HG02938 (cell line): ENCODE data around the gene CPT1B.
"Not testable (repeated sequence)": the region's sequence is repeated elsewhere in the genome, so short reads cannot be mapped to it uniquely, and the experiment has no call there.

Source experiments
- ATAC-seq: cut with Tn5 transposase; IDR thresholded peaks from one replicate; pipeline ENCODE4 v1.9.1; 2021; ENCODE audit warnings: mild to moderate bottlenecking, moderate library complexity; ENCODE audit not compliant: unreplicated experiment

The CPT1B gene

GRCh38 chr22:50609599-50609998 lies 31.4 kb upstream of the CPT1B start:
- no peak for ATAC-seq

- ATAC-seq, result no peak
Observed at GRCh38 chr22:50608996-50609395, 30.8 kb upstream of the CPT1B start.

GRCh38 chr22:50608058-50608840 lies 30.0 kb upstream of the CPT1B start:
- ATAC-seq, result not testable (repeated sequence)

GRCh38 chr22:50607659-50608020 lies 29.4 kb upstream of the CPT1B start:
- ATAC-seq, result no peak

GRCh38 chr22:50606946-50607658 lies 28.9 kb upstream of the CPT1B start:
- no peak for ATAC-seq

GRCh38 chr22:50606165-50606945 lies 28.1 kb upstream of the CPT1B start:
- ATAC-seq, result no peak

- no peak for ATAC-seq
Observed at GRCh38 chr22:50605613-50606074, 27.4 kb upstream of the CPT1B start.

GRCh38 chr22:50605002-50605612 lies 26.9 kb upstream of the CPT1B start:
- ATAC-seq, result no peak

GRCh38 chr22:50604256-50605001 lies 26.2 kb upstream of the CPT1B start:
- no peak for ATAC-seq

- ATAC-seq, result no peak
Observed at GRCh38 chr22:50603511-50604255, 25.5 kb upstream of the CPT1B start.

- ATAC-seq, result no peak
Observed at GRCh38 chr22:50602338-50602700, 24.1 kb upstream of the CPT1B start.

- no peak for ATAC-seq
Observed at GRCh38 chr22:50601669-50602337, 23.6 kb upstream of the CPT1B start.

- ATAC-seq, result no peak
Observed at GRCh38 chr22:50600967-50601668, 22.9 kb upstream of the CPT1B start.

- ATAC-seq, result no peak
Observed at GRCh38 chr22:50600538-50600937, 22.3 kb upstream of the CPT1B start, which contains the start of gene MAPK8IP2. MAPK8IP2 (plus strand) TSS chr22:50600793; CDS start chr22:50600819, 26 bp downstream.

- no peak for ATAC-seq
Observed at GRCh38 chr22:50599816-50600455, 21.7 kb upstream of the CPT1B start.

- ATAC-seq, result no peak
Observed at GRCh38 chr22:50597097-50597496, 18.9 kb upstream of the CPT1B start.

- no peak for ATAC-seq
Observed at GRCh38 chr22:50595189-50595588, 17.0 kb upstream of the CPT1B start.

- no peak for ATAC-seq
Observed at GRCh38 chr22:50587407-50587806, 9.2 kb upstream of the CPT1B start.
